Mononuclear cell (primary cell): ENCODE data around the gene TBC1D10B. TPM values are rescaled to one million over a fixed set of nuclear protein-coding genes. Genes with fewer than 3 reads are reported as not detected.
"Not testable (repeated sequence)": the region's sequence is repeated elsewhere in the genome, so short reads cannot be mapped to it uniquely, and the experiment has no call there.

Experiments
- H3K27me3 ChIP-seq: 2 replicates; pipeline ENCODE4 v1.6.0; 2011; ENCODE audit warnings: low read length, control low read depth; ENCODE audit not compliant: insufficient read depth
- H3K4me1 ChIP-seq: 2 replicates; pipeline ENCODE4 v1.5.1; 2011; ENCODE audit warnings: mild to moderate bottlenecking, low read length, control low read depth; ENCODE audit not compliant: insufficient read depth
- H3K4me3 ChIP-seq: 2 replicates; pipeline ENCODE4 v1.5.1; 2011; ENCODE audit warnings: mild to moderate bottlenecking, low read length, moderate library complexity
- H3K9me3 ChIP-seq: 2 replicates; pipeline ENCODE4 v1.5.1; 2011; ENCODE audit warnings: low read depth, mild to moderate bottlenecking, control low read depth, low read length
- total RNA-seq: library from RNA; depleted of rRNA; stranded (reverse); fragments of >200 nt; gene quantifications from one replicate; pipeline ENCODE4 v1.2.3, GENCODE V29; 2012

Gene TBC1D10B
- total RNA-seq, 1 donor, result 12.0 TPM

- Histone ChIP-seq H3K9me3 (no peaks in the 10 kb centered on the region), H3K27me3 (no peaks in the 10 kb centered on the region), H3K4me1 (peaks cover 35% of the 10 kb centered on the region), H3K4me3 (peak overlapping the region; percentile 90)
Measured at GRCh38 chr16:30355954-30356308, 14.4 kb downstream of the TBC1D10B start.

GRCh38 chr16:30355144-30355953 is 14.9 kb downstream of the TBC1D10B start, which contains the start of gene CD2BP2:
Gene CD2BP2, minus strand, starts transcription at chr16:30355308. Its CDS starts 627 bp downstream, at chr16:30354681.
- peak within 1 kb of the TSS; percentile 90 for H3K4me3 ChIP-seq
- H3K9me3 ChIP-seq, result no peaks in the 10 kb centered on the region
- peaks cover 41% of the 10 kb centered on the region for H3K4me1 ChIP-seq
- no peaks in the 10 kb centered on the region for H3K27me3 ChIP-seq

- no peaks in the 10 kb centered on the region for H3K9me3 ChIP-seq
- peak overlapping the region; percentile 90 for H3K4me3 ChIP-seq
- H3K4me1 ChIP-seq, result peaks cover 47% of the 10 kb centered on the region
- no peaks in the 10 kb centered on the region for H3K27me3 ChIP-seq
Measured at GRCh38 chr16:30354423-30355143, 15.7 kb downstream of the TBC1D10B start.

GRCh38 chr16:30353438-30354129 is 16.7 kb downstream of the TBC1D10B start:
- H3K9me3 ChIP-seq, result no peaks in the 10 kb centered on the region
- peaks cover 52% of the 10 kb centered on the region for H3K4me1 ChIP-seq
- H3K4me3 ChIP-seq, result no peak overlapping the region
- H3K27me3 ChIP-seq, result no peaks in the 10 kb centered on the region

- no peaks in the 10 kb centered on the region for H3K9me3 ChIP-seq
- H3K4me1 ChIP-seq, result peaks cover 52% of the 10 kb centered on the region
- no peaks in the 10 kb centered on the region for H3K27me3 ChIP-seq
- H3K4me3 ChIP-seq, result no peak overlapping the region
Measured at GRCh38 chr16:30352488-30353401, 17.5 kb downstream of the TBC1D10B start.

- H3K27me3 ChIP-seq, result no peaks in the 10 kb centered on the region
- H3K4me3 ChIP-seq, result no peak overlapping the region
- peaks cover 52% of the 10 kb centered on the region for H3K4me1 ChIP-seq
- H3K9me3 ChIP-seq, result no peaks in the 10 kb centered on the region
Measured at GRCh38 chr16:30351586-30352419, 18.5 kb downstream of the TBC1D10B start.

- peaks cover 44% of the 10 kb centered on the region for H3K4me1 ChIP-seq
- no peaks in the 10 kb centered on the region for H3K27me3 ChIP-seq
- no peaks in the 10 kb centered on the region for H3K9me3 ChIP-seq
- no peak overlapping the region for H3K4me3 ChIP-seq
Measured at GRCh38 chr16:30351001-30351441, 19.3 kb downstream of the TBC1D10B start.

GRCh38 chr16:30350134-30350871 is 20.0 kb downstream of the TBC1D10B start:
- Histone ChIP-seq H3K27me3 (no peaks in the 10 kb centered on the region), H3K9me3 (no peaks in the 10 kb centered on the region), H3K4me1 (peaks cover 37% of the 10 kb centered on the region), H3K4me3 (no peak overlapping the region)

GRCh38 chr16:30349675-30350074 is 20.6 kb downstream of the TBC1D10B start:
- Histone ChIP-seq H3K4me1 (peaks cover 37% of the 10 kb centered on the region), H3K4me3 (no peak overlapping the region), H3K27me3 (no peaks in the 10 kb centered on the region), H3K9me3 (no peaks in the 10 kb centered on the region)

GRCh38 chr16:30348929-30349328 is 21.4 kb downstream of the TBC1D10B start:
- Histone ChIP-seq H3K4me3 (no peak overlapping the region), H3K27me3 (no peaks in the 10 kb centered on the region), H3K4me1 (peaks cover 30% of the 10 kb centered on the region), H3K9me3 (no peaks in the 10 kb centered on the region)

- no peaks in the 10 kb centered on the region for H3K27me3 ChIP-seq
- no peaks in the 10 kb centered on the region for H3K9me3 ChIP-seq
- peaks cover 23% of the 10 kb centered on the region for H3K4me1 ChIP-seq
Measured at GRCh38 chr16:30348113-30348512, 22.2 kb downstream of the TBC1D10B start.

GRCh38 chr16:30346286-30346685 is 24.0 kb downstream of the TBC1D10B start:
- Histone ChIP-seq H3K9me3 (no peaks in the 10 kb centered on the region), H3K27me3 (no peaks in the 10 kb centered on the region), H3K4me1 (peaks cover 20% of the 10 kb centered on the region), H3K4me3 (no peak overlapping the region)

More at GRCh38 chr16:30348113-30348512, 22.2 kb downstream of the TBC1D10B start:
- no peak overlapping the region for H3K4me3 ChIP-seq

- not testable (repeated sequence) for H3K9me3 ChIP-seq, H3K27me3 ChIP-seq, H3K4me3 ChIP-seq, H3K4me1 ChIP-seq
Measured at GRCh38 chr16:30343491-30343820, 26.8 kb downstream of the TBC1D10B start.
